ENCODE results near the gene RUSF1.
A peak's percentile ranks its signal among the peaks of the same experiment; 100 is the strongest.
"Not testable (repeated sequence)": the region's sequence is repeated elsewhere in the genome, so short reads cannot be mapped to it uniquely, and the experiment has no call there.

The RUSF1 gene

GRCh38 chr16:31487720-31488467, 20.3 kb downstream of the RUSF1 start:
- in situ Hi-C loops (cut with MboI; ENCODE audit: low sequenced_read_pairs, unreplicated experiment) = no loop called here
- TF ChIP-seq CTCF (IDR thresholded peaks at IDR 0.05; ENCODE audit: borderline replicate concordance, control extremely low read depth, extremely low read depth, insufficient read depth, missing control alignments) = no peak
- peak; percentile 85 for DNase-seq (ENCODE audit: low spot score)

- TF ChIP-seq CTCF (IDR thresholded peaks at IDR 0.05; ENCODE audit: borderline replicate concordance, control extremely low read depth, extremely low read depth, insufficient read depth, missing control alignments) = no peak
- no peak for DNase-seq (ENCODE audit: low spot score)
- in situ Hi-C loops (cut with MboI; ENCODE audit: low sequenced_read_pairs, unreplicated experiment) = no loop called here
Measured at GRCh38 chr16:31487071-31487719, 21.0 kb downstream of the RUSF1 start.

- TF ChIP-seq CTCF (IDR thresholded peaks at IDR 0.05; ENCODE audit: borderline replicate concordance, control extremely low read depth, extremely low read depth, insufficient read depth, missing control alignments) = no peak
- no peak for DNase-seq (ENCODE audit: low spot score)
- in situ Hi-C loops (cut with MboI; ENCODE audit: low sequenced_read_pairs, unreplicated experiment) = no loop called here
Measured at GRCh38 chr16:31486045-31486444, 22.1 kb downstream of the RUSF1 start.

- no peak for TF ChIP-seq CTCF (IDR thresholded peaks at IDR 0.05; ENCODE audit: borderline replicate concordance, control extremely low read depth, extremely low read depth, insufficient read depth, missing control alignments)
- DNase-seq (ENCODE audit: low spot score) = no peak
- in situ Hi-C loops (cut with MboI; ENCODE audit: low sequenced_read_pairs, unreplicated experiment) = no loop called here
Measured at GRCh38 chr16:31485571-31485970, 22.6 kb downstream of the RUSF1 start.

GRCh38 chr16:31484491-31485171, 23.6 kb downstream of the RUSF1 start:
- DNase-seq (ENCODE audit: low spot score) = no peak
- no peak for TF ChIP-seq CTCF (IDR thresholded peaks at IDR 0.05; ENCODE audit: borderline replicate concordance, control extremely low read depth, extremely low read depth, insufficient read depth, missing control alignments)
- in situ Hi-C loops (cut with MboI; ENCODE audit: low sequenced_read_pairs, unreplicated experiment) = no loop called here

GRCh38 chr16:31484048-31484447, 24.1 kb downstream of the RUSF1 start:
- in situ Hi-C loops (cut with MboI; ENCODE audit: low sequenced_read_pairs, unreplicated experiment); DNase-seq (ENCODE audit: low spot score): not testable (repeated sequence)

- no peak for DNase-seq (ENCODE audit: low spot score)
- in situ Hi-C loops (cut with MboI; ENCODE audit: low sequenced_read_pairs, unreplicated experiment) = no loop called here
- no peak for TF ChIP-seq CTCF (IDR thresholded peaks at IDR 0.05; ENCODE audit: borderline replicate concordance, control extremely low read depth, extremely low read depth, insufficient read depth, missing control alignments)
Measured at GRCh38 chr16:31483081-31483480, 25.1 kb downstream of the RUSF1 start, which contains the start of gene SLC5A2. Gene SLC5A2, plus strand, starts transcription at chr16:31483123. Its CDS starts 14 bp downstream, at chr16:31483137.
